Vagina (tissue), 2 donors: ENCODE data around the gene TASP1. TPM values are rescaled to one million over a fixed set of nuclear protein-coding genes. Genes with fewer than 3 reads are reported as not detected.

Experiments used
- DNase-seq, 2 donors: peaks; one replicate each; pipeline ENCODE4 v3.0.0-alpha.2; 2017; ENCODE audit errors: extremely low spot score in 2 of 2
- H3K27ac ChIP-seq: fragments of 200-600 bp; sonication (generic); one replicate; pipeline ENCODE4 v1.5.1; 2019
- H3K27me3 ChIP-seq: fragments of 200-600 bp; sonication (generic); one replicate; pipeline ENCODE4 v1.5.1; 2019
- H3K36me3 ChIP-seq, 2 donors: fragments of 200-600 bp; sonication (generic); one replicate each; pipeline ENCODE4 v1.5.1; 2017 to 2019
- H3K4me1 ChIP-seq: fragments of 200-600 bp; sonication (generic); one replicate; pipeline ENCODE4 v1.5.1; 2019
- H3K4me3 ChIP-seq, 2 donors: fragments of 200-600 bp; sonication (generic); 1 replicate in 1 of 2; 2 replicates in 1 of 2; pipeline ENCODE4 v1.5.1; 2016 to 2019
- H3K9me3 ChIP-seq: fragments of 200-600 bp; sonication (generic); one replicate; pipeline ENCODE4 v1.5.1; 2019
- CTCF ChIP-seq, 3 experiments: fragments of 450-650 bp in 2 of 3; fragments of 200-600 bp in 1 of 3; sonication (generic) in 1 of 3; IDR thresholded peaks; one replicate each; pipeline ENCODE4 v1.5.1; 2017 to 2019; ENCODE audit warnings: antibody characterized with exemption in 3 of 3, mild to moderate bottlenecking in 2 of 3, moderate library complexity in 2 of 3
- POLR2A ChIP-seq, 2 donors: fragments of 450-650 bp; IDR thresholded peaks; one replicate each; pipeline ENCODE4 v1.6.1; 2017; ENCODE audit warnings: antibody characterized with exemption in 2 of 2, mild to moderate bottlenecking in 2 of 2, moderate library complexity in 2 of 2
- POLR2AphosphoS5 ChIP-seq, 2 donors: sonication (generic); formaldehyde crosslinking; IDR thresholded peaks; one replicate each; pipeline ENCODE4 v1.9.0; 2017; ENCODE audit warnings: antibody characterized with exemption in 2 of 2, mild to moderate bottlenecking in 2 of 2, low read depth in 1 of 2; ENCODE audit not compliant: insufficient read depth in 1 of 2
- intact Hi-C: fragments of 100-400 bp; cut with DNase I; formaldehyde crosslinking; loops from one replicate; pipeline ENCODE4 v1.15.1; 2023
- total RNA-seq: library from RNA; depleted of rRNA; stranded (reverse); fragments of >200 nt; gene quantifications from one replicate; pipeline ENCODE4 v1.2.3, GENCODE V29; 2016

TASP1 gene
- total RNA-seq, 1 donor from 2014 or later, result 12.5 TPM

- Histone ChIP-seq H3K27ac (no peak overlapping the region), H3K36me3 (no peaks in the 10 kb centered on the region), H3K27me3 (no peaks in the 10 kb centered on the region), H3K4me1 (no peaks in the 10 kb centered on the region), H3K9me3 (no peaks in the 10 kb centered on the region), H3K4me3 (no peak overlapping the region)
- intact Hi-C loops, result no loop called here
- DNase-seq, result no peak
- no peak for TF ChIP-seq POLR2A (IDR thresholded peaks at IDR 0.05)
- no peak for TF ChIP-seq POLR2AphosphoS5 (IDR thresholded peaks at IDR 0.05; ENCODE audit: insufficient read depth in 1 of 2, low read depth in 1 of 2)
- TF ChIP-seq CTCF (IDR thresholded peaks at IDR 0.05), result no peak
Measured at GRCh38 chr20:13441388-13441787, 197.3 kb downstream of the TASP1 start.

GRCh38 chr20:13436530-13436929, 202.2 kb downstream of the TASP1 start:
- no peak overlapping the region for H3K27ac ChIP-seq
- H3K27me3 ChIP-seq, result no peaks in the 10 kb centered on the region
- H3K4me1 ChIP-seq, result no peaks in the 10 kb centered on the region
- no peak for TF ChIP-seq CTCF (IDR thresholded peaks at IDR 0.05)
- TF ChIP-seq POLR2AphosphoS5 (IDR thresholded peaks at IDR 0.05; ENCODE audit: insufficient read depth in 1 of 2, low read depth in 1 of 2), result no peak
- no peak for TF ChIP-seq POLR2A (IDR thresholded peaks at IDR 0.05)
- DNase-seq, result no peak
- intact Hi-C loops, result no loop called here
- H3K4me3 ChIP-seq, result no peak overlapping the region
- H3K36me3 ChIP-seq, result peaks cover 0 to 3% of the 10 kb centered on the region in 2 donors
- no peaks in the 10 kb centered on the region for H3K9me3 ChIP-seq

- intact Hi-C loops, result no loop called here
- H3K27me3 ChIP-seq, result no peaks in the 10 kb centered on the region
- H3K4me1 ChIP-seq, result no peaks in the 10 kb centered on the region
- TF ChIP-seq POLR2A (IDR thresholded peaks at IDR 0.05) (no peak), POLR2AphosphoS5 (IDR thresholded peaks at IDR 0.05; ENCODE audit: insufficient read depth in 1 of 2, low read depth in 1 of 2) (no peak), CTCF (IDR thresholded peaks at IDR 0.05) (no peak)
- H3K27ac ChIP-seq, result no peak overlapping the region
- no peak overlapping the region for H3K4me3 ChIP-seq
- DNase-seq, result no peak
- H3K36me3 ChIP-seq, result peaks cover 0 to 3% of the 10 kb centered on the region in 2 donors
- H3K9me3 ChIP-seq, result no peaks in the 10 kb centered on the region
Measured at GRCh38 chr20:13432126-13432525, 206.6 kb downstream of the TASP1 start.

- H3K4me3 ChIP-seq, result no peak overlapping the region
- no peaks in the 10 kb centered on the region for H3K27me3 ChIP-seq
- TF ChIP-seq CTCF (IDR thresholded peaks at IDR 0.05) (no peak), POLR2AphosphoS5 (IDR thresholded peaks at IDR 0.05; ENCODE audit: insufficient read depth in 1 of 2, low read depth in 1 of 2) (no peak), POLR2A (IDR thresholded peaks at IDR 0.05) (no peak)
- H3K9me3 ChIP-seq, result no peaks in the 10 kb centered on the region
- DNase-seq, result no peak
- H3K4me1 ChIP-seq, result no peaks in the 10 kb centered on the region
- intact Hi-C loops, result no loop called here
- H3K27ac ChIP-seq, result no peak overlapping the region
- H3K36me3 ChIP-seq, result peaks cover 0 to 3% of the 10 kb centered on the region in 2 donors
Measured at GRCh38 chr20:13430346-13431002, 208.3 kb downstream of the TASP1 start.

GRCh38 chr20:13428684-13429083, 210.0 kb downstream of the TASP1 start:
- Histone ChIP-seq H3K27me3 (no peaks in the 10 kb centered on the region), H3K4me1 (no peaks in the 10 kb centered on the region), H3K36me3 (no peaks in the 10 kb centered on the region), H3K27ac (no peak overlapping the region), H3K4me3 (no peak overlapping the region), H3K9me3 (no peaks in the 10 kb centered on the region)
- intact Hi-C loops, result no loop called here
- TF ChIP-seq CTCF (IDR thresholded peaks at IDR 0.05) (no peak), POLR2AphosphoS5 (IDR thresholded peaks at IDR 0.05; ENCODE audit: insufficient read depth in 1 of 2, low read depth in 1 of 2) (no peak), POLR2A (IDR thresholded peaks at IDR 0.05) (no peak)
- no peak for DNase-seq
